Caco-2 (cell line): ENCODE data around the gene ADAMTS19. TPM values are rescaled to one million over a fixed set of nuclear protein-coding genes. Genes with fewer than 3 reads are reported as not detected.

Source experiments
- BruUV-seq: library from RNA; stranded (reverse); fragments of 400-500 nt; replicated peaks from 2 replicates; lab custom pipeline; 2021; lab: Mats Ljungman, UMichigan
- CTCF ChIA-PET: fragments of 300-600 bp; sonication (Branson Sonifier 250); formaldehyde crosslinking; loops from one replicate; lab custom pipeline; 2022; ENCODE audit warnings: antibody characterized with exemption; lab: Charles Lee
- POLR2A ChIA-PET: fragments of 300-600 bp; sonication (Branson Sonifier 250); formaldehyde crosslinking; loops from one replicate; lab custom pipeline; 2022; ENCODE audit warnings: antibody characterized with exemption; lab: Charles Lee
- DNase-seq, 2 experiments: peaks; one replicate each; pipeline versions ENCODE4 v3.0.0 to v3.0.0-alpha.2; 2020 to 2022
- H3K27me3 ChIP-seq: replicated peaks from 2 replicates; pipeline ENCODE4 v1.6.0; 2011; ENCODE audit warnings: low read length; ENCODE audit not compliant: control insufficient read depth, insufficient read depth
- H3K36me3 ChIP-seq: 2 replicates; pipeline ENCODE4 v1.5.1; 2011; ENCODE audit warnings: low read length; ENCODE audit not compliant: control insufficient read depth, insufficient read depth
- H3K4me1 ChIP-seq: fragments of 250-450 bp; sonication (Bioruptor Pico); 2 replicates; pipeline ENCODE4 v1.5.1; 2020; ENCODE audit warnings: mild to moderate bottlenecking
- H3K4me3 ChIP-seq: 2 replicates; pipeline ENCODE4 v1.5.1; 2011; ENCODE audit warnings: low read depth, mild to moderate bottlenecking, control low read depth, low read length
- H3K9me3 ChIP-seq: fragments of 250-450 bp; sonication (Bioruptor Pico); 2 replicates; pipeline ENCODE4 v1.5.1; 2020; ENCODE audit warnings: mild to moderate bottlenecking, moderate library complexity
- H3K27ac Mint-ChIP-seq: one replicate; pipeline ENCODE4 v1.8.0; 2022; ENCODE audit warnings: mixed read lengths; ENCODE audit not compliant: unreplicated experiment
- H3K27me3 Mint-ChIP-seq: one replicate; pipeline ENCODE4 v1.8.0; 2022; ENCODE audit warnings: mixed read lengths; ENCODE audit not compliant: insufficient read depth, unreplicated experiment
- H3K36me3 Mint-ChIP-seq: one replicate; pipeline ENCODE4 v1.8.0; 2022; ENCODE audit warnings: mild to moderate bottlenecking, mixed read lengths; ENCODE audit not compliant: insufficient read depth, unreplicated experiment
- H3K4me1 Mint-ChIP-seq: one replicate; pipeline ENCODE4 v1.8.0; 2022; ENCODE audit warnings: low read depth, mixed read lengths; ENCODE audit not compliant: unreplicated experiment
- H3K4me3 Mint-ChIP-seq: one replicate; pipeline ENCODE4 v1.8.0; 2022; ENCODE audit warnings: mild to moderate bottlenecking, moderate library complexity, mixed read lengths; ENCODE audit not compliant: unreplicated experiment
- H3K9me3 Mint-ChIP-seq: one replicate; pipeline ENCODE4 v1.8.0; 2022; ENCODE audit warnings: mixed read lengths; ENCODE audit not compliant: unreplicated experiment
- intact Hi-C: fragments of 100-400 bp; cut with micrococcal nuclease; formaldehyde crosslinking; loops from one replicate; pipeline ENCODE4 v1.10.0; 2022; ENCODE audit not compliant: unreplicated experiment
- total RNA-seq: library from RNA; stranded (reverse); gene quantifications from 2 replicates; pipeline ENCODE4 v1.2.3, GENCODE V29; 2022
- TF ChIP-seq, protein P1 (sequence below), 2 experiments: fragments of 200-600 bp in 1 of 2; IDR thresholded peaks; 1 replicate in 1 of 2; 2 replicates in 1 of 2; pipeline versions ENCODE4 v1.5.1 to v1.8.0; 2011 to 2022; ENCODE audit warnings: antibody characterized with exemption in 1 of 2, control low read depth in 1 of 2, inconsistent platforms in 1 of 2, low read depth in 1 of 2, low read length in 1 of 2, mild to moderate bottlenecking in 1 of 2, moderate library complexity in 1 of 2; ENCODE audit not compliant: insufficient read depth in 1 of 2, severe bottlenecking in 1 of 2, unreplicated experiment in 1 of 2

ADAMTS19 gene
- total RNA-seq, 1 experiment from 2014 or later = 0.95 TPM

DNA sequence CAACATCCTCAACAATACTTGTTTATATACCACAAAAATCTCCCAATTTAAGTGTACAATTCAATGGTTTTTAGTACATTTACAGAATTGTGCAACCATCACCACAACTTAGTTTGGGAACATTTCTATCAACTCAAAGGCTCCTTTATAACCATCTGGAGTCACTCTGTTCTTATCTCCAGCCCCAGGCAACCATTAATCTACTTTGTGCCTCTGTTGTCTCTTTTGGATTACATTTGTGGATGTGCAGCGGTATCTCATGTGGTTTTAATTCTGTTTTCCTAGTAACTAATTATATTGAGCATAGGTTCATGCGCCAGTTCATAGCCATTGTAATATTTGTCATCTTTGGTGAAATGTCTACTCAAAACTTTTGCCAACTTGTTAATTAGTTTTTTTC, 14.4 kb downstream of the ADAMTS19 start:
- Mint-ChIP-seq H3K27ac (no peak overlapping the region), H3K4me1 (no peaks in the 10 kb centered on the region), H3K4me3 (no peak overlapping the region), H3K36me3 (no peaks in the 10 kb centered on the region), H3K27me3 (no peaks in the 10 kb centered on the region), H3K9me3 (no peaks in the 10 kb centered on the region)
- TF ChIP-seq, protein P1, sequence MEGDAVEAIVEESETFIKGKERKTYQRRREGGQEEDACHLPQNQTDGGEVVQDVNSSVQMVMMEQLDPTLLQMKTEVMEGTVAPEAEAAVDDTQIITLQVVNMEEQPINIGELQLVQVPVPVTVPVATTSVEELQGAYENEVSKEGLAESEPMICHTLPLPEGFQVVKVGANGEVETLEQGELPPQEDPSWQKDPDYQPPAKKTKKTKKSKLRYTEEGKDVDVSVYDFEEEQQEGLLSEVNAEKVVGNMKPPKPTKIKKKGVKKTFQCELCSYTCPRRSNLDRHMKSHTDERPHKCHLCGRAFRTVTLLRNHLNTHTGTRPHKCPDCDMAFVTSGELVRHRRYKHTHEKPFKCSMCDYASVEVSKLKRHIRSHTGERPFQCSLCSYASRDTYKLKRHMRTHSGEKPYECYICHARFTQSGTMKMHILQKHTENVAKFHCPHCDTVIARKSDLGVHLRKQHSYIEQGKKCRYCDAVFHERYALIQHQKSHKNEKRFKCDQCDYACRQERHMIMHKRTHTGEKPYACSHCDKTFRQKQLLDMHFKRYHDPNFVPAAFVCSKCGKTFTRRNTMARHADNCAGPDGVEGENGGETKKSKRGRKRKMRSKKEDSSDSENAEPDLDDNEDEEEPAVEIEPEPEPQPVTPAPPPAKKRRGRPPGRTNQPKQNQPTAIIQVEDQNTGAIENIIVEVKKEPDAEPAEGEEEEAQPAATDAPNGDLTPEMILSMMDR (IDR thresholded peaks at IDR 0.05; ENCODE audit: insufficient read depth in 1 of 2, low read depth in 1 of 2, low read length in 1 of 2, severe bottlenecking in 1 of 2, unreplicated experiment in 1 of 2) = no peak
- H3K9me3 ChIP-seq = no peaks in the 10 kb centered on the region
- ChIA-PET CTCF (no interaction called here), POLR2A (no interaction called here)
- DNase-seq = no peak
- intact Hi-C loops = no loop called here
- no peaks in the 10 kb centered on the region for H3K4me1 ChIP-seq
- no peaks in the 10 kb centered on the region for H3K27me3 ChIP-seq
- no peak overlapping the region for H3K4me3 ChIP-seq
- no peaks in the 10 kb centered on the region for H3K36me3 ChIP-seq
- no TSS peak for BruUV-seq

DNA sequence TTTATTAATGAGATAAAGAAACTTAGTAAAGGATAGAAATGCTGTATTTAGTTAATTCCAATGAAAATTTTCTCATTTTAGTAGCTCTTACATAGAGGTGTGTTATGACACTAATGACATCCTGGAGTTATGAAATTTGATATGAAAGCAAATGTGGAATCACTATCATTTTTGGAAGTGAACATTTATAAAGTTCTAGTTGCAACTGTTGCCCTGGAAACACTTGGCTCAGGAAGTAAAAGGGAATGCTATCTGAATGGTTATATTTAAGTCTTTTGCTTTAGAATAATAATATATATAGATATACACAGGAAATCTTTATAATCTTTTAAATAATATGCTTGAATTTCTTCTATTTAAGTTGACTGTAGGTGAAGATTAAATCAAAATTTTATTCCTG, 16.7 kb downstream of the ADAMTS19 start:
- BruUV-seq = no TSS peak
- Histone ChIP-seq H3K27me3 (no peaks in the 10 kb centered on the region), H3K4me1 (no peaks in the 10 kb centered on the region), H3K9me3 (no peaks in the 10 kb centered on the region), H3K4me3 (no peak overlapping the region), H3K36me3 (no peaks in the 10 kb centered on the region)
- intact Hi-C loops = no loop called here
- no peak for DNase-seq
- Mint-ChIP-seq H3K36me3 (no peaks in the 10 kb centered on the region), H3K9me3 (no peaks in the 10 kb centered on the region), H3K27me3 (no peaks in the 10 kb centered on the region), H3K27ac (no peak overlapping the region), H3K4me1 (no peaks in the 10 kb centered on the region), H3K4me3 (no peak overlapping the region)
- TF ChIP-seq, protein P1 (IDR thresholded peaks at IDR 0.05; ENCODE audit: insufficient read depth in 1 of 2, low read depth in 1 of 2, low read length in 1 of 2, severe bottlenecking in 1 of 2, unreplicated experiment in 1 of 2) = no peak
- POLR2A ChIA-PET = no interaction called here
- CTCF ChIA-PET = no interaction called here

DNA sequence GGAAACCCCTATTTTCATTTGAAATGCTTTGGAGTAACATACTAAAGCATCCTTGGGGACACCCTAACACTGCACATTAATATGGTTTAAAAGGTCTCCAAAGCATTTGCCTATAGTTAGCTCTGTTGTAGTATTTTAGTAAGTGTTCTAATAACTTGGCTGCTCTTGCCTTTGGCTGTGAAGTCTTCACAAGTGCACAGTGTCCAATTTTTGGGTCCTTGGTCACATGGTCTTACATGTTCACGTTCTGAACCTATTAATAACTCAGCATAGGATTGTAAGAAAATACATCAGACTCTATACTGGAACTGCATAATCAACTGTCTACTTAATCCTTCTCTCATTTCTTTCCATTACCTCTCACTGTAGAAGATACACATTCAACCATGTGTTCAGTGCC, 17.4 kb downstream of the ADAMTS19 start:
- no peak for DNase-seq
- H3K4me3 Mint-ChIP-seq = no peak overlapping the region
- ChIA-PET CTCF (no interaction called here), POLR2A (no interaction called here)
- Histone ChIP-seq H3K4me1 (no peaks in the 10 kb centered on the region), H3K4me3 (no peak overlapping the region), H3K9me3 (no peaks in the 10 kb centered on the region), H3K27me3 (no peaks in the 10 kb centered on the region), H3K36me3 (no peaks in the 10 kb centered on the region)
- no peak overlapping the region for H3K27ac Mint-ChIP-seq
- intact Hi-C loops = no loop called here
- H3K27me3 Mint-ChIP-seq = no peaks in the 10 kb centered on the region
- BruUV-seq = no TSS peak
- no peaks in the 10 kb centered on the region for H3K36me3 Mint-ChIP-seq
- TF ChIP-seq, protein P1 (IDR thresholded peaks at IDR 0.05; ENCODE audit: insufficient read depth in 1 of 2, low read depth in 1 of 2, low read length in 1 of 2, severe bottlenecking in 1 of 2, unreplicated experiment in 1 of 2) = no peak
- no peaks in the 10 kb centered on the region for H3K4me1 Mint-ChIP-seq
- no peaks in the 10 kb centered on the region for H3K9me3 Mint-ChIP-seq
